Activated CD8-positive, alpha-beta T cell treated with anti-CD3 and anti-CD28 coated beads for 36 hours (primary cell): ENCODE measurements around the gene ACTN4. TPM values are rescaled to one million over a fixed set of nuclear protein-coding genes. Genes with fewer than 3 reads are reported as not detected.
"Not testable (repeated sequence)": the region's sequence is repeated elsewhere in the genome, so short reads cannot be mapped to it uniquely, and the experiment has no call there.

Experiments
- ATAC-seq: fragments of 200-7000 bp; cut with Tn5 transposase; one replicate; pipeline ENCODE4 v1.10.0; 2021; ENCODE audit warnings: mild to moderate bottlenecking, moderate library complexity
- CTCF ChIA-PET: fragments of 350-600 bp; sonication (Branson Sonifier 250); formaldehyde crosslinking; loops from one replicate; lab custom pipeline; 2021; ENCODE audit warnings: antibody characterized with exemption; lab: Charles Lee
- POLR2A ChIA-PET: fragments of 350-600 bp; sonication (Branson Sonifier 250); formaldehyde crosslinking; loops from one replicate; lab custom pipeline; 2021; ENCODE audit warnings: antibody characterized with exemption; lab: Charles Lee
- DNase-seq: peaks from one replicate; pipeline ENCODE4 v3.0.0-alpha.2; 2020
- H3K27ac Mint-ChIP-seq: one replicate; pipeline ENCODE4 v1.8.0; 2021; ENCODE audit warnings: mild to moderate bottlenecking, mixed read lengths
- H3K27me3 Mint-ChIP-seq: one replicate; pipeline ENCODE4 v1.8.0; 2021; ENCODE audit warnings: mixed read lengths
- H3K36me3 Mint-ChIP-seq: one replicate; pipeline ENCODE4 v1.8.0; 2021; ENCODE audit warnings: low read depth, mixed read lengths
- H3K4me1 Mint-ChIP-seq: one replicate; pipeline ENCODE4 v1.8.0; 2021; ENCODE audit warnings: low read depth, mixed read lengths
- H3K4me3 Mint-ChIP-seq: one replicate; pipeline ENCODE4 v1.8.0; 2021; ENCODE audit warnings: mild to moderate bottlenecking, moderate library complexity, mixed read lengths
- H3K9me3 Mint-ChIP-seq: one replicate; pipeline ENCODE4 v1.8.0; 2021; ENCODE audit warnings: mixed read lengths
- CTCF ChIP-seq: fragments of 200-600 bp; IDR thresholded peaks from one replicate; pipeline ENCODE4 v1.8.0; 2022; ENCODE audit warnings: antibody characterized with exemption, mild to moderate bottlenecking
- intact Hi-C: fragments of 100-400 bp; cut with micrococcal nuclease; formaldehyde crosslinking; loops from one replicate; pipeline ENCODE4 v1.10.0; 2022
- total RNA-seq, 2 experiments: library from RNA; stranded (reverse); gene quantifications; one replicate each; pipeline ENCODE4 v1.2.3, GENCODE V29; 2021

The ACTN4 gene
- total RNA-seq, 2 experiments from 2014 or later: 183 to 189 TPM

DNA sequence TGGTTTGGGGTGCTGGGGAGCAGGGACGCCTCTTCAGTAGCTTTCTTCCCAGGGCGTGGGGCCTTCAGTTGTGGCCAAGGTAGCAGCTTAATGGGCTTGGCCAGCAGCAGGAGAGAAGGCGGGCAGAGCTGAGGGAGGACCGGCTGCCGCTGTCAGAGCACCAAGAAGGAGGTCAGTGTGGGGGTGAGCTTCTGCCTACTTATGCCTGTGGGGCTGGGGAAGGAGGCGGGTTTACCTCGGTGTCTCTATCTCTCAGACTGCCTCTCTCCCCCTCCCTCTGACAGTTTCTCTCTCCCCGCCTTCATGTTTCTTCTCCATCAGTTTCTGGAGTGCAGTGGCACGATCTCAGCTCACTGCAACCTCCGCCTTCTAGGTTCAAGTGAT lies 96.8 kb downstream of the ACTN4 start, which contains the start of gene CAPN12:
Gene CAPN12, minus strand, starts transcription at position 177 of the 384 bp plus-strand sequence. CDS start 309 bp downstream, outside the sequence.
- no peak within 1 kb of the TSS for H3K27ac Mint-ChIP-seq
- intact Hi-C loops: no loop called here
- no peaks in the 10 kb centered on the region for H3K36me3 Mint-ChIP-seq
- peaks cover 7% of the 10 kb centered on the region for H3K4me1 Mint-ChIP-seq
- ChIA-PET CTCF (interaction anchor here (0.9 to 1.5 kb wide), 2 partner anchors 14 to 25 kb away, joined by 3 to 5 read pairs; no protein-coding TSS in a partner anchor), POLR2A (interaction anchor here (0.8 kb wide), 1 partner anchor 10 kb away, joined by 3 read pairs; no protein-coding TSS in a partner anchor)
- H3K4me3 Mint-ChIP-seq: no peak within 1 kb of the TSS
- H3K27me3 Mint-ChIP-seq: no peaks in the 10 kb centered on the region
- H3K9me3 Mint-ChIP-seq: no peaks in the 10 kb centered on the region
- TF ChIP-seq CTCF: no peak
- DNase-seq (no peak), ATAC-seq (no peak)

DNA sequence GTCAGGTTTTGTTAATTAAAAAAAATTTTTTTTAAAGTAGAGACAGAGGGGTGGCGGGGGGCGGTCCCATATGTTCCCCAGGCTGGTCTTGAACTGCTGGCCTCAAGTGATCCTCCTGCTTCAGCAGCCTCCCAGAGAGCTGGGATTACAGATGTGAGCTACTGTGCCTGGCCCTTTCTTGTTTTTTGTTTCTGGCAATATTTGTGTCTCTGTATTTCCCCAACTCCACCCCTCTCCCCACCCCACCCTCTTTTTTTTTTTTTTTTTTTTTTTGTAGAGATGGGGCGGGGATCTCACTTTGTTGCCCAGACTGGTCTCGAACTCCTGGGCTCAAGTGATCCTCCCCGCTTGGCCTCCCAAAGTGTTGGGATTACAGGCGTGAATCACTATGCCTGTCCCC lies 97.4 kb downstream of the ACTN4 start:
- no peaks in the 10 kb centered on the region for H3K36me3 Mint-ChIP-seq
- no peaks in the 10 kb centered on the region for H3K27me3 Mint-ChIP-seq
- H3K27ac Mint-ChIP-seq: no peak overlapping the region
- no peak for TF ChIP-seq CTCF
- ChIA-PET CTCF (interaction anchor here (0.9 to 1.5 kb wide), 2 partner anchors 14 to 25 kb away, joined by 3 to 5 read pairs; no protein-coding TSS in a partner anchor), POLR2A (interaction anchor here (0.8 kb wide), 1 partner anchor 10 kb away, joined by 3 read pairs; no protein-coding TSS in a partner anchor)
- no peak overlapping the region for H3K4me3 Mint-ChIP-seq
- no peaks in the 10 kb centered on the region for H3K9me3 Mint-ChIP-seq
- DNase-seq (no peak), ATAC-seq (no peak)
- intact Hi-C loops: no loop called here
- H3K4me1 Mint-ChIP-seq: peaks cover under 1% of the 10 kb centered on the region

GRCh38 chr19:38745316-38745715 lies 97.9 kb downstream of the ACTN4 start:
- H3K4me3 Mint-ChIP-seq: no peak overlapping the region
- DNase-seq (no peak), ATAC-seq (no peak)
- no peaks in the 10 kb centered on the region for H3K27me3 Mint-ChIP-seq
- H3K27ac Mint-ChIP-seq: no peak overlapping the region
- ChIA-PET CTCF (no interaction called here), POLR2A (interaction anchor here (0.8 kb wide), 1 partner anchor 9 kb away, joined by 3 read pairs; no protein-coding TSS in a partner anchor)
- intact Hi-C loops: no loop called here
- H3K36me3 Mint-ChIP-seq: no peaks in the 10 kb centered on the region
- no peak for TF ChIP-seq CTCF
- H3K4me1 Mint-ChIP-seq: no peaks in the 10 kb centered on the region
- no peaks in the 10 kb centered on the region for H3K9me3 Mint-ChIP-seq

DNA sequence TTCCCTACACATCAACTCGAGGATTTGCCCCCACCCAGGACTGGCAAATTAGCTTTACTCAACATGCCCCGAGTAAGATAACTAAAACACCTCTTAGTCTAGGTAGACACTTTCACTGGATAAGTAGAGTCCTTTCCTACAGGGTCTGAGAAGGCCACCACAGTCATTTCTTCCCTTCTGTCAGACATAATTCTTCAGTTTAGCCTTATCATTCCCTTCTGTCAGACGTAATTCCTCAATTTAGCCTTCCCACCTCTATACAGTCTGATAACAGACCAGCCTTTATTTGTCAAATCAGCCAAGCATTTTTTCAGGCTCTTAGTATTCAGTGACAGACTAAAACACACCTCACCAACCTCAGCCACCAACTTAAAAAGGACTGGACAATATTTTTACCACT lies 106.3 kb downstream of the ACTN4 start:
- CTCF ChIA-PET, intact Hi-C loops: not testable (repeated sequence)

DNA sequence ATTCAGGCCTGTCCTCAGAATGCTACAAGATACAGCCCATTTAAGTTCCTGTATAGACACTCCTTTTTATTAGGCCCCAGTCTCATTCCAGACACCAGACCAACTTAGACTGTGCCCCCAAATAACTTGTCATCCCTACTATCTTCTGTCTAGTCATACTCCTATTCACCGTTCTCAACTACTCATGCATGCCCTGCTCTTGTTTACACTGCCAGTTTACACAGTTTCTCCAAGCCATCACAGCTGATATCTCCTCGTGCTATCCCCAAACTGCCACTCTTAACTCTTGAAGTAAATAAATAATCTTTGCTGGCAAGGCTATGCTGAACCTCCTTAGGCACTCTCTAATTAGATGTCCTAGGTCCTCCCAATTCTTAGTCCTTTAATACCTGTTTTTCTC lies 106.7 kb downstream of the ACTN4 start:
- H3K27ac Mint-ChIP-seq, intact Hi-C loops, H3K4me1 Mint-ChIP-seq, H3K9me3 Mint-ChIP-seq, CTCF ChIA-PET, DNase-seq, H3K27me3 Mint-ChIP-seq, H3K4me3 Mint-ChIP-seq, ATAC-seq, H3K36me3 Mint-ChIP-seq: not testable (repeated sequence)
- POLR2A ChIA-PET: interaction anchor here (0.6 to 1.2 kb wide), 2 partner anchors 9 to 137 kb away, joined by 3 read pairs; partner anchors contain the start of gene MAP4K1

More for the DNA sequence above, 106.3 kb downstream of the ACTN4 start:
- ATAC-seq, H3K27me3 Mint-ChIP-seq, POLR2A ChIA-PET, DNase-seq, H3K36me3 Mint-ChIP-seq, H3K27ac Mint-ChIP-seq, H3K4me1 Mint-ChIP-seq, H3K4me3 Mint-ChIP-seq, H3K9me3 Mint-ChIP-seq: not testable (repeated sequence)

DNA sequence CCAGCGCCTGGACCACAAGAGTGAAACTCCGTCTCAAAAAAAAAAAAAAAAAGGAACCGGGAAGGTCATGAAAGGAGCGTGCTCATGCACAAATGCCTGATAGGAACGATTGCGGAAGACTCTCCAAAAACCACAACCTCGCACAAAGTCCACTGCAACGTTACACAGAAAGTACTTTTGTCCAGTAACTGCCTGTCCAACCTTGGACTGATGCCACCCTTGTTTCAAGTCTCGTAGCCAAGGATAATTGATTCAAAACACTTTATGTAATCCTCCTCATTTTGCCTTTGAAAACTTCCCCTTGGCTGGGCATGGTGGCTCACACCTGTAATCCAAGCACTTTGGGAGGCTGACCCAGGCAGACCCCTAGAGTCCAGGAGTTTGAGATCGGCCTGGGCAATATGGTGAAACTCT lies 112.1 kb downstream of the ACTN4 start:
- intact Hi-C loops: no loop called here
- ChIA-PET CTCF (interaction anchor here (1.2 to 2.3 kb wide), 2 partner anchors 10 to 52 kb away, joined by 3 to 16 read pairs; no protein-coding TSS in a partner anchor), POLR2A (no interaction called here)
- Mint-ChIP-seq H3K4me1 (no peaks in the 10 kb centered on the region), H3K36me3 (no peaks in the 10 kb centered on the region), H3K27ac (no peak overlapping the region), H3K27me3 (no peaks in the 10 kb centered on the region), H3K9me3 (no peaks in the 10 kb centered on the region), H3K4me3 (no peak overlapping the region)
- ATAC-seq: no peak
- TF ChIP-seq CTCF: no peak
- no peak for DNase-seq

- ATAC-seq, H3K4me1 Mint-ChIP-seq, intact Hi-C loops, H3K4me3 Mint-ChIP-seq, H3K36me3 Mint-ChIP-seq, H3K27ac Mint-ChIP-seq, H3K27me3 Mint-ChIP-seq, DNase-seq, H3K9me3 Mint-ChIP-seq: not testable (repeated sequence)
- ChIA-PET POLR2A (interaction anchor here (0.6 kb wide), 1 partner anchor 183 kb away, joined by 3 read pairs; no protein-coding TSS in a partner anchor), CTCF (interaction anchor here (0.6 to 2.3 kb wide), 4 partner anchors 8 to 169 kb away, joined by 3 to 16 read pairs (median 3); partner anchors contain the start of genes MRPS12 and SARS2)
Observed at GRCh38 chr19:38760805-38761517, 113.5 kb downstream of the ACTN4 start.

GRCh38 chr19:38761884-38762389 lies 114.5 kb downstream of the ACTN4 start:
- POLR2A ChIA-PET, DNase-seq, H3K9me3 Mint-ChIP-seq, ATAC-seq, H3K36me3 Mint-ChIP-seq, intact Hi-C loops, H3K27me3 Mint-ChIP-seq, H3K4me1 Mint-ChIP-seq, H3K4me3 Mint-ChIP-seq, H3K27ac Mint-ChIP-seq: not testable (repeated sequence)
- CTCF ChIA-PET: interaction anchor here (0.6 to 2.3 kb wide), 2 partner anchors 8 to 73 kb away, joined by 3 to 16 read pairs; no protein-coding TSS in a partner anchor
